Fibroblast of the conjunctiva (primary cell): ENCODE results near the gene CCDC51.

ENCODE experiments used
- DNase-seq: peaks from one replicate; pipeline ENCODE4 v3.0.0-alpha.2; 2010; ENCODE audit warnings: low read depth

The CCDC51 gene

DNA sequence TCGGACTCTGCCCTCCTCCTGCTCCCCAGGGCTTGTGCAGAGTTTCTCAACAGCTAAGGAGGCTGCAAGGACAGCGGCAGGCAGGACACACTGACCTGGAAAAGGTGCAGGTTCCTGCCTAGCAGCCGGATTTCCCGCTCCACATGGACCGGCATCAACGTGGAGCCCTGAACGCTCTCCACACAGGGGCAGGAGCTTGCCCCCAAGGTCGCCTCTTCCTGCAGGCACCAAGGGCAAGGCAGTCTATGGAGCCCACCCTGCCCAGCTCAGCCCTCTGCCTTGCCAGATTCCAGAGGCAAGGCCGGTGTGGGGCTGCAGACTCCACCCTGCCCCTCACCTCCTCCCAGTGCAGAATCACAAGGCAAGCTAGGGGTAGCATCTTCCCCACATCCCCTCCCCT, 20.8 kb downstream of the CCDC51 start:
- no peak for DNase-seq

GRCh38 chr3:48418651-48419050, 21.3 kb downstream of the CCDC51 start:
- DNase-seq: no peak

- no peak for DNase-seq
Measured at GRCh38 chr3:48418140-48418539, 21.8 kb downstream of the CCDC51 start.

DNA sequence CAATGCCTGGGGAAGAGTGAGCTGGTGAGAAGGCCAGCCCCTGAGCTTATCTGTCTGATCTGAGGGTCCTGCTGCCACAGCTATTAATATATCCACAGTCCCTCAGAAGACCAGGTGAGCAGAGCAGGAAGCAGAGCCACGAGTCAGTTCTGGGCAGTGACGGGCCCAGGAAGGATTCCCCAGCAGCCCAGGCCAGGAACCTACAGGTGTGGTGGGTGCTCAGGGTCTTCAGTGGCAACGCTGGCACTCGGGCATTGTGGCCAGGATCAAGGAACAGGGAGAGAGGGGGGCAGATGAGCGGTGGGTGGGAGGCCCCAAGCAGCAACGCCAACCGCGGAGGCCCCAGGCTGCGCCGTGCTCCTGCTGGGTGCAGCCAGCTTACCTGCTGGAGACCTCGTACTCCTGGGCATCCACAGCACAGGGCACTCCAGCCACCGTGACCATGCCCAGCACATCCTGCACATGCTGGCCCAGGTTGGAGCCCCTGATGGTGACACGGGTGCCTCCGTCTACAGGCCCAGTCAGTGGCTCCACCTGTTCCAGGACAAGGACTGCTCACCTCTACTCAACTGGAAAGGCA, 22.3 kb downstream of the CCDC51 start:
- DNase-seq: no peak

GRCh38 chr3:48416546-48416945, 23.4 kb downstream of the CCDC51 start:
- DNase-seq: no peak

- DNase-seq: no peak
Measured at GRCh38 chr3:48416091-48416505, 23.8 kb downstream of the CCDC51 start.

GRCh38 chr3:48415251-48415953, 24.5 kb downstream of the CCDC51 start:
- DNase-seq: no peak

DNA sequence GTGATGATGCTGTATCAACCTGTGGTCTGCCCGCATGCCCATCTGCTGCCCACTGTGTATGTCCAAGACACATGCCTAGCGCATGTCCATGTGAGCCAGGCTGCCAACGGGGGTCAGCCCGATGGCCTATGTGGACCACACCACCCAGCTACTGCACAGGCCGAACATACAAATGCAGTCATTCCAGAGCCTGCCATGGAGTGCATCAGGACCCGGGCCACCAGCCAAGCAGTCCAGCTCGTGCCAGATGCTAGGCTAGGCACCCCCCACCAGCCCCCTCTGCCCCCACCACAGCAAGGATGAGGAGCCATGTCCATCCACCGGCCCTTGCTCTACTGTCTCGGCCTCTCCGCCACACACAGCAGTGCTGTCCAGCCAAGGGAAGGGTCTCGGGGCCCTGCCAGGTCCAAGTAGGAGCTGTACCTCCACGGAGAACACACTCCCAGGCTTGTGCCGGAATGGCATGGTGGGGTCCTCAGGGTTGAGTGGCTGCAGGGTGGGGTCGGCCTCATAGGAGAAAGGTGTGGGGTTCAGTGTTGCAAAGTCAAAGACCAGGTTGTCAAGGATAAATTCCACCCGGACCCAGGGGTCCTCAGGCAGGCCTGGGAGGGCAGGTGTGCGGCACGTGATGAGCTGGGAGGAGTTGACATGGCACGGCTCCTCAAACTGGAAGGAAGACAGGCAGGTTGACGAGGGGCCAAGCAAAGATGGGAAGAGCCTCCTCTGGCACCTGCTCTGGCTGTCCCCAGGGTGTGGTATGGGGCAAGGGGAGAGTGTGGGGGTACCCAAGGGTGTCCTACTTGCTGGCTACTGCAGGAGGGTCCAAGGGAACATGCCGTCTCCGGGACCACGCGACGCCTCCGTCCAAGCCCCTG, 25.3 kb downstream of the CCDC51 start:
- DNase-seq: no peak

- no peak for DNase-seq
Measured at GRCh38 chr3:48413611-48414010, 26.3 kb downstream of the CCDC51 start.

DNA sequence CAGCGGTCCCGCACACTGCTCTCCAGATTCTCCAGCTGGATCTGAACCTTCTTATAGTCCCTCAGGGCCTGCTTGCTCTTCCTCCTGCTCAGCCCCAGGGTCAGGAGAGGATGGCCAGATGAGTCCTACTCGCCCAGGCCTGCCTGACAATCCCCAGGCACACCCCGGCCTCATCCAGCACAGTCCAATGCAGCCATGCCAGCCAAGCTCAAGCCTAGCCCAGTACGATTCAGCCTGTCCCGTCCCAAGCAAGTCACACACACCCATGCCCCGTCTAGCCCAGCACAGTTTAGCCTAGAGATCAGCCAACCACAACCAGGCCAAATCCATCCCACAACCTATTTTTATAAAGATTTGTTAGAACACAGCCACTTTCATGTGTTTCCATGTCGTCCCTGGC, 26.8 kb downstream of the CCDC51 start:
- no peak for DNase-seq

GRCh38 chr3:48412375-48413001, 27.4 kb downstream of the CCDC51 start:
- DNase-seq: no peak

GRCh38 chr3:48411606-48412374, 28.1 kb downstream of the CCDC51 start:
- DNase-seq: no peak

- DNase-seq: no peak
Measured at GRCh38 chr3:48411041-48411588, 28.8 kb downstream of the CCDC51 start.

- no peak for DNase-seq
Measured at GRCh38 chr3:48410205-48411040, 29.5 kb downstream of the CCDC51 start.

- no peak for DNase-seq
Measured at GRCh38 chr3:48409291-48410201, 30.4 kb downstream of the CCDC51 start.

DNA sequence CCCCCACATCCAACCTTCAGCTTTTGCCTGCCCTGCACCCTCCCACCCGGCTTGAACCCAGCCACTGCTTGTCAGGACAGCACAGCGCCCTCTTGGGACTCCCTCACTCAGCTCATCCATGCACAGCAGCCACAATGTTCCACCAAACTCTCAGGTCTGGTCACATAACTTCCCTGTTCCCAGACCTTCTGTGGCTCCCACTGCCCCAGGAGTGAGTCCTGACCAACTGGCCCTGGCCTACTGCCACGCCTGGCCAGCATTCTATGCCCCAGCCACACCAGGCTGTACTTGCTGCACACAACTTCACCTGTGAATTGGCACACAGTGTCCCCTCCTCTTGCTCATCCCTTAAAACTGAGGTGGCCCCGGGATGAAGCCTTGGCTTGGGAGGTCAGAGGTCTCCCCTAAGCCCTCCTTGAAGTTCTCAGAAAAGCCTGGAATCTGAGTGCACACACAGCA, 31.1 kb downstream of the CCDC51 start:
- DNase-seq: no peak

DNA sequence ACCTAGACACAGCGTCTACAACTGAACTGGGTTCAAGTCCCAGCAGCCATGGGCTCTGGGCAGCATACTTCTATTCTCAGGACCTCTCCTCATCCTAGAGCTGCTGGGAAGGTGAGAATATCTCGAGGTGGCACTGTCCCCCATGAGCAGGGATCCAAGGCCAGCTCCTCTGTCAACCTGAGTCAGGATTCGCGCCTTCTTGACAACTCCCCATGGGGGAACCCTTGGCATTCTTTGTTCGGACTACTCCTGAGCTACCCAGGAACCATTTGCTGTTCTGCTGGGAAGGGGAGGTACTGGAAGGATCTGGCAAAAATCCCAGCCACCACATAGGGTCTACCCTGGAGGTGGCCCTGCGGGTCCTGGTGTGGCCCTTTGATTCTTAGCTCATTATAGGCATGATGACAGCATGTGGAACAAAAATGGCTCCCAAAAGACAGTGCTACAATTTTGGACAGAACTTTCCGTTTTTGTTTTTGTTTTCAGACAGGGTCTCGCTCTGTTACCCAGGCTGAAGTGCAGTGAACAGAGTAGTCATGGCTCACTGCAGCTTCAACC, 32.3 kb downstream of the CCDC51 start:
- no peak for DNase-seq

DNA sequence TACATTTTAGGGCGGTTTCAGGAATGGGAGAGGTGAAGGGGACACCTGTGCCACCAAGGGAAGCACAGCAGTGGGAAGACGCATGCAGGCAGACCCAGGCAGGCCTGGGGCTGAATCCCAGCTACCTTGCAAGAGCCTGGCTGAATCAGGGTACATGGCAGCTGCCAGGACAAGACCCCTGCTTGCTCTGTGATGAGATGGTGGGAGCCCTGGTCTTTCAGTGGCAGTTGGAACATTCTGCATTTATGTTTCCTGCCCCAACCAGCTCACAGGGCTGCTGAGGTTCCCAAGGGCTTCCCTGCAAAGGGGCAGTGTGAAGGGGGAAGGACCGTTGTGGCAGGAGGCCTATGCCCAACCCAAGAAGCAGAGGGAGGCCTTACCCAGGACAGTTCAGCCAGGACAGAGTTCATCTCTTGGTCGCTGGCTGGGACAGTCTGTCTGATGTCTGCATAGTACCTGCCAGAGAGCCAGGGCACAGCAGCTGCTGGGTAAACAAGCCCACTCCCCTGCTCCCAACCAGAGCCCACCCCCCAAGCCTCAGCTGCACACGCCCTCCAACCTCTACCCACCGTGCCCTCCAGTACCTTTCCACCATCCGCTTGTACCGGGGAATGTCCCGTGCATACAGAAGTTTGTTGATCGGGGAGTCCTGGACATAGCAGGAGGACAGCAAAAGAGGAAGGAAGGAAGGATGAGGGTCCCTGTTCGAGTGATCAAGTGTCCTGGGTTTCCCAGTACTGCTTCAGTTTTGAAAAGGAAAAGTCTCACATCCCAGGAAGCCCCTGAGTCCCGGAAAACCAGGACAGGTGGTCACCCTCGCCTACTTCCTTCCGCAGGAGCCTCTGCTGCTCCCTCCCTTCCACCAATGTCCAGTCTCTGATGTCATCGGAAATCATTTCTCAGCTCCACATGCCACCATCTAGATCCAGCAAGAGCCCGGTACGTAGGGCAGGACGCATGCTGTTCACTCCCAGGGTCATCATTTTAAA, 33.2 kb downstream of the CCDC51 start:
- DNase-seq: no peak
